Transverse colon (tissue), 4 donors: Measurements from ENCODE around the gene RGS19.

Experiments
- CTCF ChIP-seq, 5 experiments: fragments of 200-600 bp in 3 of 5; fragments of 450-650 bp in 2 of 5; sonication (generic) in 3 of 5; IDR thresholded peaks; 1 replicate in 2 of 5; 2 replicates in 3 of 5; pipeline ENCODE4 v1.5.1; 2016 to 2017; ENCODE audit warnings: antibody characterized with exemption in 5 of 5, inconsistent platforms in 3 of 5, mild to moderate bottlenecking in 2 of 5, moderate library complexity in 1 of 5
- POLR2A ChIP-seq: fragments of 450-650 bp; IDR thresholded peaks from one replicate; pipeline ENCODE4 v1.6.1; 2016; ENCODE audit warnings: antibody characterized with exemption, mild to moderate bottlenecking, moderate library complexity
- POLR2AphosphoS5 ChIP-seq, 3 donors: sonication (generic); formaldehyde crosslinking; IDR thresholded peaks; one replicate each; pipeline ENCODE4 v1.6.1; 2016; ENCODE audit warnings: antibody characterized with exemption in 3 of 3

GRCh38 chr20:64082820-64083377 lies 3.6 kb upstream of the RGS19 start:
- TF ChIP-seq POLR2A (no peak), CTCF (IDR thresholded peaks at IDR 0.05) (no peak), POLR2AphosphoS5 (IDR thresholded peaks at IDR 0.05) (no peak)
